Measurements from ENCODE around the gene ATP5PF.

ATP5PF gene

GRCh38 chr21:25752416-25752815, 17.7 kb upstream of the ATP5PF start:
- DNase-seq: no peak
- H3K4me3 ChIP-seq (ENCODE audit: low read depth, low read length): no peak overlapping the region
- TF ChIP-seq CTCF (IDR thresholded peaks at IDR 0.05; ENCODE audit: low read depth, low read length, missing control alignments): no peak
- H3K27ac ChIP-seq: no peak overlapping the region
- no peaks in the 10 kb centered on the region for H3K27me3 ChIP-seq (replicated peaks)
- peaks cover 8% of the 10 kb centered on the region for H3K36me3 ChIP-seq (replicated peaks)
- in situ Hi-C loops (cut with HindIII; ENCODE audit: low pct_ligation_motif_present, low sequenced_read_pairs): no loop called here

GRCh38 chr21:25750085-25750484, 15.4 kb upstream of the ATP5PF start:
- no peak for DNase-seq
- no peak overlapping the region for H3K4me3 ChIP-seq (ENCODE audit: low read depth, low read length)
- no peak overlapping the region for H3K27ac ChIP-seq
- H3K27me3 ChIP-seq (replicated peaks): no peaks in the 10 kb centered on the region
- peaks cover 11% of the 10 kb centered on the region for H3K36me3 ChIP-seq (replicated peaks)
- no peak for TF ChIP-seq CTCF (IDR thresholded peaks at IDR 0.05; ENCODE audit: low read depth, low read length, missing control alignments)
- in situ Hi-C loops (cut with HindIII; ENCODE audit: low pct_ligation_motif_present, low sequenced_read_pairs): no loop called here

GRCh38 chr21:25744854-25745253, 10.2 kb upstream of the ATP5PF start:
- TF ChIP-seq CTCF (IDR thresholded peaks at IDR 0.05; ENCODE audit: low read depth, low read length, missing control alignments): no peak
- Histone ChIP-seq H3K36me3 (replicated peaks) (peaks cover 5% of the 10 kb centered on the region), H3K27ac (no peak overlapping the region), H3K27me3 (replicated peaks) (no peaks in the 10 kb centered on the region), H3K4me3 (ENCODE audit: low read depth, low read length) (no peak overlapping the region)
- in situ Hi-C loops (cut with HindIII; ENCODE audit: low pct_ligation_motif_present, low sequenced_read_pairs): no loop called here
- DNase-seq: no peak

- DNase-seq: no peak
- TF ChIP-seq CTCF (IDR thresholded peaks at IDR 0.05; ENCODE audit: low read depth, low read length, missing control alignments): no peak
- Histone ChIP-seq H3K27ac (no peak overlapping the region), H3K4me3 (ENCODE audit: low read depth, low read length) (no peak overlapping the region), H3K27me3 (replicated peaks) (no peaks in the 10 kb centered on the region), H3K36me3 (replicated peaks) (peaks cover 3% of the 10 kb centered on the region)
- in situ Hi-C loops (cut with HindIII; ENCODE audit: low pct_ligation_motif_present, low sequenced_read_pairs): no loop called here
Measured at GRCh38 chr21:25742900-25743299, 8.2 kb upstream of the ATP5PF start.

- Histone ChIP-seq H3K36me3 (replicated peaks) (no peaks in the 10 kb centered on the region), H3K4me3 (ENCODE audit: low read depth, low read length) (no peak overlapping the region), H3K27me3 (replicated peaks) (no peaks in the 10 kb centered on the region), H3K27ac (no peak overlapping the region)
- TF ChIP-seq CTCF (IDR thresholded peaks at IDR 0.05; ENCODE audit: low read depth, low read length, missing control alignments): no peak
- no peak for DNase-seq
- in situ Hi-C loops (cut with HindIII; ENCODE audit: low pct_ligation_motif_present, low sequenced_read_pairs): no loop called here
Measured at GRCh38 chr21:25737421-25737820, 2.7 kb upstream of the ATP5PF start.

Data from brain microvascular endothelial cell (primary cell).